HG02610 (cell line): ENCODE data around the gene C4orf51.
"Not testable (repeated sequence)": the region's sequence is repeated elsewhere in the genome, so short reads cannot be mapped to it uniquely, and the experiment has no call there.

Source experiments
- ATAC-seq: cut with Tn5 transposase; IDR thresholded peaks from one replicate; pipeline ENCODE4 v1.9.1; 2021; ENCODE audit warnings: mild to moderate bottlenecking, moderate library complexity; ENCODE audit not compliant: unreplicated experiment

C4orf51 gene

GRCh38 chr4:145679991-145680455, at the start of gene C4orf51:
Gene C4orf51 (plus strand): TSS chr4:145680146. CDS start chr4:145680204, 58 bp downstream.
- no peak for ATAC-seq

DNA sequence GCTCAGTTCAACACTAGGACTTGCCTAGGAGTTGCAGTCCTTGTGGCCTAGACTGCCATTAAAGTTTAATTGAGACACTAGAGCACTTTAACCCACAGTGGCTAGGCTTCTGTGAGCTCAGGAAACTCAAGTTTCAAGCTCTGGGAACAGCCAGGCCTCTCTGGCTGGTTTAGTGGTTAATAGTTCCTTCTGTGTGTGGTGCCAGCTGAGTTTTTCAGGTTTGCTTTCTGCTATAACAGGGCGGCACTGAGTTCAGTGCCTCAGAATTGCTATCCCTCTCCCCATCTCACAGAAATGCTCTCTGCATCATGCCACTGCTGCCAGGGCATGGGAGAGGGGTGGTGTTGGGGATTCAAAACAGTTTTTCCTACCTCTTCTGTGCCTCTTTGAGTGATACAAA, 44.8 kb upstream of the C4orf51 start:
- peak; percentile 12 for ATAC-seq

GRCh38 chr4:145635630-145636029, 44.3 kb upstream of the C4orf51 start:
- peak; percentile 58 for ATAC-seq

GRCh38 chr4:145639186-145639698, 40.7 kb upstream of the C4orf51 start:
- no peak for ATAC-seq

DNA sequence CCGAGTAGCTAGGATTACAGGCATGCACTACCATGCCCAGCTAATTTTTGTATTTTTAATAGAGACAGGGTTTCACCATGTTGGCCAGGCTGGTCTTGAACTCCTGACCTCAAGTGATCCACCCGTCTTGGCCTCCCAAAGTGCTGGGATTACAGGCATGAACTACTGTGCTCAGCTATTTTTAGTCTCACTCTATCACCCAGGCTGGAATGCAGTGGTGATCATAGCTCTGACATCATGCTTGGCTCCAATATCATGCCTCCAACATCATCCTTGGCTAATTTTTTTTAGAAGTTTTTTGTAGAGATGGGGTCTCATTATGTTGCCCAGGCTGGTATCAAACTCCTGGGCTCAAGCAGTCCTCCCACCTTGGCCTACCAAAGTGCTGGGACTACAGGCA, 39.7 kb upstream of the C4orf51 start:
- not testable (repeated sequence) for ATAC-seq

- no peak for ATAC-seq
Observed at GRCh38 chr4:145643295-145643694, 36.7 kb upstream of the C4orf51 start.

- no peak for ATAC-seq
Observed at GRCh38 chr4:145644699-145645098, 35.2 kb upstream of the C4orf51 start.

- ATAC-seq = no peak
Observed at GRCh38 chr4:145656156-145656555, 23.8 kb upstream of the C4orf51 start.

DNA sequence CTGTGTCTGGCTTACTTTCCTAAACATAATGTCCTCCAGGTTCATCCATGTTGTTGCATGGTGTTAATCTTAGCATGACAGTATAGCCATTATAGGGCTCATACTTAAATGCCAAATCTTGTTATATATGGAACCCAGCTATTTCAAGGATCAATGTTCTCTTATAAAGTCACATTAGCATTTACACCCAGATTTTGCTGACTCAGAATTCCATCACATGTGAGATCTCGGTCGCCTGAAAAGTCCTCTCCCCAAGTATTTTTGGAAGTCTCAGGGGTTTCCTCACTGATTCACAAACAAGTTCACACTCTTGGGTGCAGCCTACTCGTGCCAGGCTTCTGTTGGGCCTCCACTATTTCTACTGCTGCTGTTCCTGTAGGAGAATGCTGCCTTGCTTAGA, 19.9 kb upstream of the C4orf51 start:
- ATAC-seq = no peak

GRCh38 chr4:145663194-145663593, 16.8 kb upstream of the C4orf51 start:
- ATAC-seq = no peak

GRCh38 chr4:145665773-145666172, 14.2 kb upstream of the C4orf51 start:
- ATAC-seq = no peak

GRCh38 chr4:145670422-145670821, 9.5 kb upstream of the C4orf51 start:
- ATAC-seq = no peak

GRCh38 chr4:145679520-145679919, 426 bp upstream of the C4orf51 start:
- no peak for ATAC-seq

- ATAC-seq = no peak
Observed at GRCh38 chr4:145680902-145681301, 956 bp downstream of the C4orf51 start.

GRCh38 chr4:145681518-145681917, 1.6 kb downstream of the C4orf51 start:
- ATAC-seq = no peak

GRCh38 chr4:145681956-145682355, 2.0 kb downstream of the C4orf51 start:
- no peak for ATAC-seq

- ATAC-seq = no peak
Observed at GRCh38 chr4:145686991-145687390, 7.0 kb downstream of the C4orf51 start.

- ATAC-seq = no peak
Observed at GRCh38 chr4:145690610-145691009, 10.7 kb downstream of the C4orf51 start.

DNA sequence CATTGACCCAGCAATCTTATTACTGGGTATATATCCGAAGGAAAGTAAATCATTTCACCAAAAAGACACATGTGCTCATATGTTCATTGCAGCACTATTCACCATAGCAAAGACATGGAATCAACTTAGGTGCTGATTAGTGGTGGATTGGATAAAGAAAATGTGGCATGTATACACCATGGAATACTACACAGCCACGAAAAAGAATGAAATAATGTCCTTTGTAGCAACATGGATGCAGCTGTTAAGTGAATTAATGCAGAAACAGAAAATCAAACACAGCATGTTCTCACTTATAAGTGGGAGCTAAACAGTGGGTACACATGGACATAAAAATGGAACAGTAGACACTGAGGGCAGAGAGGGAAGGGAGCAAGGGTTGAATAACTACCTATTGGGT, 11.5 kb downstream of the C4orf51 start:
- ATAC-seq = not testable (repeated sequence)

DNA sequence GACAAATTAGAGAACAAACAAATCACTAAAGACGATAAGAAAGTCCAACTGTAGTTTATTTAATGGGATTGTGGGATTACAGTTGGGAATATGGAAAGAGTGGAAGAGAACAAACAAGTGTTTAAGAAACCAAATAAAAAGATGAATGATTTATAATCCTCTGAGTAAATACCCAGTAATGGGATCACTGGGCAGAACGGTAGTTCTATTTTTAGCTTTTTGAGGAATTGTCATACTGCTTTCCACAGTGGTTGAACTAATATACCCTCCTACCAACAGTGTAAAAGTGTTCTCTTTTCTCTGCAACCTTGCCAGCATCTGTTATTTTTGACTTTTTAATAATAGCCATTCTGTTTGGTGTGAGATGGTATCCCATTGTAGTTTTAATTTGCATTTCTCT, 15.0 kb downstream of the C4orf51 start:
- ATAC-seq = no peak

GRCh38 chr4:145697332-145697731, 17.4 kb downstream of the C4orf51 start:
- ATAC-seq = peak; percentile 97

- no peak for ATAC-seq
Observed at GRCh38 chr4:145698507-145698906, 18.6 kb downstream of the C4orf51 start.

GRCh38 chr4:145703850-145704497, 24.0 kb downstream of the C4orf51 start:
- ATAC-seq = no peak
